Measurements from ENCODE around the gene SENP7. TPM values are rescaled to one million over a fixed set of nuclear protein-coding genes. Genes with fewer than 3 reads are reported as not detected.

Gene SENP7
- total RNA-seq, 1 donor from 2014 or later, result 112 TPM

- no peaks in the 10 kb centered on the region for H3K4me1 Mint-ChIP-seq (ENCODE audit: low read depth, unreplicated experiment)
- TF ChIP-seq CTCF (IDR thresholded peaks at IDR 0.05; ENCODE audit: partially characterized antibody, unreplicated experiment), result no peak
- H3K27ac Mint-ChIP-seq (ENCODE audit: unreplicated experiment), result no peak overlapping the region
- peaks cover 2% of the 10 kb centered on the region for H3K9me3 Mint-ChIP-seq (ENCODE audit: unreplicated experiment)
- peaks cover 1% of the 10 kb centered on the region for H3K27me3 Mint-ChIP-seq (ENCODE audit: unreplicated experiment)
- DNase-seq, result no peak
- no peak overlapping the region for H3K4me3 Mint-ChIP-seq (ENCODE audit: unreplicated experiment)
- H3K36me3 Mint-ChIP-seq (ENCODE audit: unreplicated experiment), result peaks cover 6% of the 10 kb centered on the region
These were observed 23.3 kb upstream of the SENP7 start for GRCh38 chr3:101536266-101536665.

- no peaks in the 10 kb centered on the region for H3K4me1 Mint-ChIP-seq (ENCODE audit: low read depth, unreplicated experiment)
- H3K27ac Mint-ChIP-seq (ENCODE audit: unreplicated experiment), result no peak overlapping the region
- no peak for TF ChIP-seq CTCF (IDR thresholded peaks at IDR 0.05; ENCODE audit: partially characterized antibody, unreplicated experiment)
These were observed 22.2 kb upstream of the SENP7 start for GRCh38 chr3:101535221-101535620.

GRCh38 chr3:101533603-101533968 is 20.6 kb upstream of the SENP7 start:
- Mint-ChIP-seq H3K4me3 (ENCODE audit: unreplicated experiment) (no peak overlapping the region), H3K36me3 (ENCODE audit: unreplicated experiment) (peaks cover 9% of the 10 kb centered on the region), H3K27me3 (ENCODE audit: unreplicated experiment) (no peaks in the 10 kb centered on the region), H3K4me1 (ENCODE audit: low read depth, unreplicated experiment) (no peaks in the 10 kb centered on the region), H3K9me3 (ENCODE audit: unreplicated experiment) (peaks cover 7% of the 10 kb centered on the region), H3K27ac (ENCODE audit: unreplicated experiment) (no peak overlapping the region)
- DNase-seq, result no peak
- TF ChIP-seq CTCF (IDR thresholded peaks at IDR 0.05; ENCODE audit: partially characterized antibody, unreplicated experiment), result no peak

More at GRCh38 chr3:101535221-101535620, 22.2 kb upstream of the SENP7 start:
- peaks cover 1% of the 10 kb centered on the region for H3K27me3 Mint-ChIP-seq (ENCODE audit: unreplicated experiment)
- no peak overlapping the region for H3K4me3 Mint-ChIP-seq (ENCODE audit: unreplicated experiment)
- H3K9me3 Mint-ChIP-seq (ENCODE audit: unreplicated experiment), result peaks cover 2% of the 10 kb centered on the region
- DNase-seq, result no peak
- peaks cover 6% of the 10 kb centered on the region for H3K36me3 Mint-ChIP-seq (ENCODE audit: unreplicated experiment)

- H3K4me1 Mint-ChIP-seq (ENCODE audit: low read depth, unreplicated experiment), result no peaks in the 10 kb centered on the region
- no peak overlapping the region for H3K4me3 Mint-ChIP-seq (ENCODE audit: unreplicated experiment)
- no peak for TF ChIP-seq CTCF (IDR thresholded peaks at IDR 0.05; ENCODE audit: partially characterized antibody, unreplicated experiment)
- DNase-seq, result no peak
- peaks cover 9% of the 10 kb centered on the region for H3K36me3 Mint-ChIP-seq (ENCODE audit: unreplicated experiment)
- H3K27me3 Mint-ChIP-seq (ENCODE audit: unreplicated experiment), result no peaks in the 10 kb centered on the region
- H3K9me3 Mint-ChIP-seq (ENCODE audit: unreplicated experiment), result peaks cover 7% of the 10 kb centered on the region
- H3K27ac Mint-ChIP-seq (ENCODE audit: unreplicated experiment), result no peak overlapping the region
These were observed 20.0 kb upstream of the SENP7 start for GRCh38 chr3:101532783-101533602.

GRCh38 chr3:101531473-101532086 is 18.6 kb upstream of the SENP7 start:
- H3K9me3 Mint-ChIP-seq (ENCODE audit: unreplicated experiment), result peaks cover 7% of the 10 kb centered on the region
- H3K4me3 Mint-ChIP-seq (ENCODE audit: unreplicated experiment), result no peak overlapping the region
- no peaks in the 10 kb centered on the region for H3K27me3 Mint-ChIP-seq (ENCODE audit: unreplicated experiment)
- no peak for DNase-seq
- H3K27ac Mint-ChIP-seq (ENCODE audit: unreplicated experiment), result no peak overlapping the region
- no peak for TF ChIP-seq CTCF (IDR thresholded peaks at IDR 0.05; ENCODE audit: partially characterized antibody, unreplicated experiment)
- H3K36me3 Mint-ChIP-seq (ENCODE audit: unreplicated experiment), result peaks cover 9% of the 10 kb centered on the region
- H3K4me1 Mint-ChIP-seq (ENCODE audit: low read depth, unreplicated experiment), result no peaks in the 10 kb centered on the region

All from glutamatergic neuron (in vitro differentiated cells).